ENCODE results near the gene TADA1.

TADA1 gene

DNA sequence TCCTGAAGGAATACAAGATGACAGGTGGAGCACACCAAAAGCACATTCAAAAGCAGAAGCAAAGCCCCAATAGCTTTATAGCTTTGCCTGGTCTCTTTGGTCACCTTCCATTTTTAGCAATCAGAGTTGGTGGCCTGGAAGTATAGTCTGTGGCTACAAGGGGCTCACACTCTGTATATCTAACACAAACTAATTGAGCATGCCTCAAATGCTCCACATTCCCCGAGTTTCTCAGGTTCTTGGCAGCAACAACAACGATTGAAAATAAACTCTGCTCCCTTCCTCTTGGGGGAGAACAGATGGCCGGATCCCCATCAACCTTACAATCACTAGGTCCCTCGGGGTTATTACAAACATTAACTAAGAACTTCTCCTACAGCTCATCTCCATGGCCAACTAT lies 24.9 kb upstream of the TADA1 start:
- TF ChIP-seq EZH2phosphoT487 (IDR thresholded peaks at IDR 0.05; ENCODE audit: low read length), result no peak
- TF ChIP-seq, protein P1, sequence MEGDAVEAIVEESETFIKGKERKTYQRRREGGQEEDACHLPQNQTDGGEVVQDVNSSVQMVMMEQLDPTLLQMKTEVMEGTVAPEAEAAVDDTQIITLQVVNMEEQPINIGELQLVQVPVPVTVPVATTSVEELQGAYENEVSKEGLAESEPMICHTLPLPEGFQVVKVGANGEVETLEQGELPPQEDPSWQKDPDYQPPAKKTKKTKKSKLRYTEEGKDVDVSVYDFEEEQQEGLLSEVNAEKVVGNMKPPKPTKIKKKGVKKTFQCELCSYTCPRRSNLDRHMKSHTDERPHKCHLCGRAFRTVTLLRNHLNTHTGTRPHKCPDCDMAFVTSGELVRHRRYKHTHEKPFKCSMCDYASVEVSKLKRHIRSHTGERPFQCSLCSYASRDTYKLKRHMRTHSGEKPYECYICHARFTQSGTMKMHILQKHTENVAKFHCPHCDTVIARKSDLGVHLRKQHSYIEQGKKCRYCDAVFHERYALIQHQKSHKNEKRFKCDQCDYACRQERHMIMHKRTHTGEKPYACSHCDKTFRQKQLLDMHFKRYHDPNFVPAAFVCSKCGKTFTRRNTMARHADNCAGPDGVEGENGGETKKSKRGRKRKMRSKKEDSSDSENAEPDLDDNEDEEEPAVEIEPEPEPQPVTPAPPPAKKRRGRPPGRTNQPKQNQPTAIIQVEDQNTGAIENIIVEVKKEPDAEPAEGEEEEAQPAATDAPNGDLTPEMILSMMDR (IDR thresholded peaks at IDR 0.05; ENCODE audit: low read length), result no peak
- TF ChIP-seq EZH2 (optimal IDR thresholded peaks at IDR 0.05; ENCODE audit: low read depth, low read length), result no peak
- no peaks in the 10 kb centered on the region for H3K36me3 ChIP-seq (replicated peaks; ENCODE audit: insufficient read depth, low read length)
- H3K4me1 ChIP-seq (ENCODE audit: low read length), result no peaks in the 10 kb centered on the region
- no peaks in the 10 kb centered on the region for H3K79me2 ChIP-seq (ENCODE audit: low read length)
- H4K20me1 ChIP-seq (ENCODE audit: insufficient read depth, low read length), result no peaks in the 10 kb centered on the region
- no peak overlapping the region for H3K9ac ChIP-seq (ENCODE audit: low read length)
- no peaks in the 10 kb centered on the region for H3K9me3 ChIP-seq (replicated peaks; ENCODE audit: insufficient read depth, low read length)
- H2AFZ ChIP-seq (ENCODE audit: low read length), result no peak overlapping the region
- no peaks in the 10 kb centered on the region for H3F3A ChIP-seq (ENCODE audit: insufficient read depth, low read length)
- no peak overlapping the region for H3K4me2 ChIP-seq (ENCODE audit: low read depth, low read length)
- no peak overlapping the region for H3K27ac ChIP-seq (ENCODE audit: low read length)
- no peak overlapping the region for H3K4me3 ChIP-seq (ENCODE audit: low read length)
- H3K9me2 ChIP-seq (replicated peaks; ENCODE audit: insufficient read depth, low read length), result no peaks in the 10 kb centered on the region
- no peaks in the 10 kb centered on the region for H3K27me3 ChIP-seq (replicated peaks; ENCODE audit: insufficient read depth, low read length)
- no peak for DNase-seq

DNA sequence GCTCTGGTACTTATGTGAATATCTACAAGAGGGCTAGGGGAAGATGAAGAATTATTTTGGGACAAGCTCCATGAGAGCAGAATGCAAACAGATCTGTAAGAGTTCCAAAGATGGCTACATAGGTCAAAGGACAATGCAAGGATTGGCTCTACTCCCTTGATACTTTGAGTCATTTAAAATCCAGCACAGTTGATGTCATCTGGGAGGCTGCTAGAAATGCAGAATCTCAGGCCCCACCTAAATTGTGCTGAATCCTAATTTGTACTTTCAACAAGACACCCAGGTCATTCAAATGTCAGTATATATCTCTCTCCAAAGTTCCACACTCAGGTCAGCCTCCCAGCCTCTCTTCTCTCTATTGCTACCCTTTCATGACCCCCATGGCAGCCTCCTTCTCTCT lies 23.7 kb upstream of the TADA1 start:
- H3K4me1 ChIP-seq (ENCODE audit: low read length), result no peaks in the 10 kb centered on the region
- no peaks in the 10 kb centered on the region for H3K79me2 ChIP-seq (ENCODE audit: low read length)
- no peak overlapping the region for H2AFZ ChIP-seq (ENCODE audit: low read length)
- H3K9me2 ChIP-seq (replicated peaks; ENCODE audit: insufficient read depth, low read length), result no peaks in the 10 kb centered on the region
- H3K4me2 ChIP-seq (ENCODE audit: low read depth, low read length), result no peak overlapping the region
- no peak overlapping the region for H3K27ac ChIP-seq (ENCODE audit: low read length)
- no peak for TF ChIP-seq EZH2phosphoT487 (IDR thresholded peaks at IDR 0.05; ENCODE audit: low read length)
- no peak for TF ChIP-seq EZH2 (optimal IDR thresholded peaks at IDR 0.05; ENCODE audit: low read depth, low read length)
- TF ChIP-seq, protein P1 (IDR thresholded peaks at IDR 0.05; ENCODE audit: low read length), result no peak
- no peak overlapping the region for H3K9ac ChIP-seq (ENCODE audit: low read length)
- no peaks in the 10 kb centered on the region for H3K27me3 ChIP-seq (replicated peaks; ENCODE audit: insufficient read depth, low read length)
- no peak for DNase-seq
- H4K20me1 ChIP-seq (ENCODE audit: insufficient read depth, low read length), result no peaks in the 10 kb centered on the region
- no peaks in the 10 kb centered on the region for H3K9me3 ChIP-seq (replicated peaks; ENCODE audit: insufficient read depth, low read length)
- H3K36me3 ChIP-seq (replicated peaks; ENCODE audit: insufficient read depth, low read length), result no peaks in the 10 kb centered on the region
- H3K4me3 ChIP-seq (ENCODE audit: low read length), result no peak overlapping the region
- no peaks in the 10 kb centered on the region for H3F3A ChIP-seq (ENCODE audit: insufficient read depth, low read length)

DNA sequence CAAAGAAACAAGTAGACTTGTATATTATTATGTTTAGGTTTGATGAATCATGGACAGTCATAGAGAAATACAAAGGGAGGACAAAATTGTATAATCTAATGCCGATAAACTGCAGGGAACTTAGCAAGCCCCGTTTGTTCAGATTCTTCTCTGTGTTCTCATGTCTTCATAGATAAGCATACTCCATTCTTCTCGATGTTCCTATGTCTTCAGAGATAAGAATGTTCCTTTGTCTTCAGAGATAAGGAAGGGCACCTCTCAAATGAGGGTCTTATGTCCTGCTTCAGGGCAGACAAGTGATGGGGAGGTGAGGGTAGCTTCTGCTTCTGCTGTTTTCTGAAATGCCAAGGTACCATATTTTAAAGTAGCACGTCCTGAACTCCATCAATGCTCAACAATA lies 19.7 kb upstream of the TADA1 start:
- DNase-seq, result no peak
- H3F3A ChIP-seq (ENCODE audit: insufficient read depth, low read length), result no peaks in the 10 kb centered on the region
- no peaks in the 10 kb centered on the region for H4K20me1 ChIP-seq (ENCODE audit: insufficient read depth, low read length)
- H3K4me1 ChIP-seq (ENCODE audit: low read length), result no peaks in the 10 kb centered on the region
- H3K27me3 ChIP-seq (replicated peaks; ENCODE audit: insufficient read depth, low read length), result no peaks in the 10 kb centered on the region
- no peak overlapping the region for H3K9ac ChIP-seq (ENCODE audit: low read length)
- H3K79me2 ChIP-seq (ENCODE audit: low read length), result no peaks in the 10 kb centered on the region
- H3K4me3 ChIP-seq (ENCODE audit: low read length), result no peak overlapping the region
- H3K4me2 ChIP-seq (ENCODE audit: low read depth, low read length), result no peak overlapping the region
- TF ChIP-seq, protein P1 (IDR thresholded peaks at IDR 0.05; ENCODE audit: low read length), result no peak
- TF ChIP-seq EZH2phosphoT487 (IDR thresholded peaks at IDR 0.05; ENCODE audit: low read length) (no peak), EZH2 (optimal IDR thresholded peaks at IDR 0.05; ENCODE audit: low read depth, low read length) (no peak)
- H3K9me3 ChIP-seq (replicated peaks; ENCODE audit: insufficient read depth, low read length), result no peaks in the 10 kb centered on the region
- no peaks in the 10 kb centered on the region for H3K9me2 ChIP-seq (replicated peaks; ENCODE audit: insufficient read depth, low read length)
- no peak overlapping the region for H3K27ac ChIP-seq (ENCODE audit: low read length)
- H3K36me3 ChIP-seq (replicated peaks; ENCODE audit: insufficient read depth, low read length), result no peaks in the 10 kb centered on the region
- no peak overlapping the region for H2AFZ ChIP-seq (ENCODE audit: low read length)

All from MM.1S (cell line).